ENCODE data around the gene AHDC1. TPM values are rescaled to one million over a fixed set of nuclear protein-coding genes. Genes with fewer than 3 reads are reported as not detected.

Gene AHDC1
- total and polyA plus RNA-seq, 2 donors (not counting 1 experiment from before 2014, with no cell fraction given) = 4.2 to 6.9 TPM

GRCh38 chr1:27626031-27626935, 22.3 kb upstream of the AHDC1 start:
- Histone ChIP-seq H3K4me1 (ENCODE audit: control insufficient read depth, extremely low read depth, insufficient read depth, low read length) (no peaks in the 10 kb centered on the region), H3K27me3 (ENCODE audit: control insufficient read depth, insufficient read depth, low read length) (peaks cover 11% of the 10 kb centered on the region), H3K9ac (ENCODE audit: insufficient read depth, low read length) (no peak overlapping the region), H3K4me3 (replicated peaks in 1 of 4; ENCODE audit: control extremely low read depth in 1 of 4, insufficient read depth in 1 of 4, low read depth in 3 of 4, low read length in 4 of 4) (no peak overlapping the region), H3K9me3 (ENCODE audit: control insufficient read depth, insufficient read depth, low read depth, low read length) (no peaks in the 10 kb centered on the region), H3K27ac (ENCODE audit: insufficient read depth, low read length) (no peak overlapping the region), H2AFZ (ENCODE audit: low read length) (no peak overlapping the region), H4K20me1 (ENCODE audit: control insufficient read depth, extremely low read depth, insufficient read depth, low read length) (no peaks in the 10 kb centered on the region), H3K79me2 (ENCODE audit: control insufficient read depth, insufficient read depth, low read length) (no peaks in the 10 kb centered on the region), H3K4me2 (ENCODE audit: extremely low read depth, insufficient read depth, low read length) (no peak overlapping the region), H3K36me3 (ENCODE audit: control insufficient read depth, insufficient read depth, low read length) (no peaks in the 10 kb centered on the region)
- TF ChIP-seq EZH2 (IDR thresholded peaks at IDR 0.05; ENCODE audit: low read length, missing control alignments) (no peak), CTCF (conservative IDR thresholded peaks at IDR 0.05 in 1 of 2, IDR thresholded peaks at IDR 0.05 in 1 of 2; ENCODE audit: low read depth in 1 of 2, low read length in 2 of 2) (no peak)
- no peak for DNase-seq (ENCODE audit: low read depth in 2 of 2)

GRCh38 chr1:27624467-27625178, 20.7 kb upstream of the AHDC1 start:
- no peak overlapping the region for H3K27ac ChIP-seq (ENCODE audit: insufficient read depth, low read length)
- no peak overlapping the region for H3K4me2 ChIP-seq (ENCODE audit: extremely low read depth, insufficient read depth, low read length)
- no peak overlapping the region for H3K4me3 ChIP-seq (replicated peaks in 1 of 4; ENCODE audit: control extremely low read depth in 1 of 4, insufficient read depth in 1 of 4, low read depth in 3 of 4, low read length in 4 of 4)
- DNase-seq (ENCODE audit: low read depth in 2 of 2) = no peak
- H2AFZ ChIP-seq (ENCODE audit: low read length) = no peak overlapping the region
- H3K4me1 ChIP-seq (ENCODE audit: control insufficient read depth, extremely low read depth, insufficient read depth, low read length) = no peaks in the 10 kb centered on the region
- H3K36me3 ChIP-seq (ENCODE audit: control insufficient read depth, insufficient read depth, low read length) = no peaks in the 10 kb centered on the region
- no peaks in the 10 kb centered on the region for H3K79me2 ChIP-seq (ENCODE audit: control insufficient read depth, insufficient read depth, low read length)
- no peaks in the 10 kb centered on the region for H3K9me3 ChIP-seq (ENCODE audit: control insufficient read depth, insufficient read depth, low read depth, low read length)
- TF ChIP-seq CTCF (conservative IDR thresholded peaks at IDR 0.05 in 1 of 2, IDR thresholded peaks at IDR 0.05 in 1 of 2; ENCODE audit: low read depth in 1 of 2, low read length in 2 of 2) = no peak
- TF ChIP-seq EZH2 (IDR thresholded peaks at IDR 0.05; ENCODE audit: low read length, missing control alignments) = no peak
- no peak overlapping the region for H3K9ac ChIP-seq (ENCODE audit: insufficient read depth, low read length)
- no peaks in the 10 kb centered on the region for H4K20me1 ChIP-seq (ENCODE audit: control insufficient read depth, extremely low read depth, insufficient read depth, low read length)
- peaks cover 9% of the 10 kb centered on the region for H3K27me3 ChIP-seq (ENCODE audit: control insufficient read depth, insufficient read depth, low read length)

Measured in fibroblast of lung (primary cell).